A549 (cell line): ENCODE data around the gene AMBN.

Source experiments
- BHLHE40 ChIP-seq: IDR thresholded peaks from 2 replicates; pipeline ENCODE4 v1.6.1; 2012; ENCODE audit warnings: low read depth, low read length, inconsistent platforms
- CBX2 ChIP-seq: fragments of 200-600 bp; sonication (generic); IDR thresholded peaks from 2 replicates; pipeline ENCODE4 v1.6.1; 2016; ENCODE audit warnings: low read depth, mild to moderate bottlenecking, borderline replicate concordance
- KDM1A ChIP-seq: fragments of 200-600 bp; sonication (generic); IDR thresholded peaks from 2 replicates; pipeline ENCODE4 v1.6.1; 2016; ENCODE audit warnings: low read depth, mild to moderate bottlenecking
- MAFK ChIP-seq: fragments of 450-650 bp; IDR thresholded peaks from 2 replicates; pipeline ENCODE4 v1.6.1; 2014; ENCODE audit not compliant: partially characterized antibody
- POLR2A ChIP-seq: IDR thresholded peaks from 2 replicates; pipeline ENCODE4 v1.6.1; 2012; ENCODE audit warnings: mild to moderate bottlenecking, low read length
- TP53 ChIP-seq: fragments of 250-450 bp; sonication (Bioruptor Pico); IDR thresholded peaks from 2 replicates; pipeline ENCODE4 v1.5.0; 2021; ENCODE audit warnings: mild to moderate bottlenecking, moderate library complexity
- TF ChIP-seq, protein P1 (sequence below): fragments of >200 bp; sonication (Bioruptor Twin); formaldehyde crosslinking; IDR thresholded peaks from 3 replicates; pipeline ENCODE4 v1.5.1; 2016

DNA sequence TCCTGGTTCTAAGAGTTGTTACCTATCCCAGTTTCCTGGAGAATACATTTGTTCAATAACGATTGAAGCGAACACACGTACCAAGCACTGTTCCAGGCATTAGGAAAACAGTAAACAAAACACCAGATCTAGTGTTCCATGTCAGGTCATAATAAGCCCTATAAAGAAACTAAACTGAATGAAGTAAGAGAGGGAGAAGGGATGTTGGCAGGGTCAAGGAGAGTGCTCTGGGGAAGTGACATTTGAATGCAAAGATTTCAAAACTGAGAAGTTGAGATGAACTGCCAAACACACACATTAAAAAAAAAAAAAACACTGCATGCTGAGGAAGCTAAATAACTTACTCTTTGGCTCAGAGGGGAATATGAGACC is 22.1 kb downstream of the AMBN start:
- TF ChIP-seq BHLHE40 (no peak), KDM1A (no peak), POLR2A (no peak), TP53 (CRISPR knock-in tag) (no peak), CBX2 (no peak), MAFK (no peak)
- TF ChIP-seq, protein P1, sequence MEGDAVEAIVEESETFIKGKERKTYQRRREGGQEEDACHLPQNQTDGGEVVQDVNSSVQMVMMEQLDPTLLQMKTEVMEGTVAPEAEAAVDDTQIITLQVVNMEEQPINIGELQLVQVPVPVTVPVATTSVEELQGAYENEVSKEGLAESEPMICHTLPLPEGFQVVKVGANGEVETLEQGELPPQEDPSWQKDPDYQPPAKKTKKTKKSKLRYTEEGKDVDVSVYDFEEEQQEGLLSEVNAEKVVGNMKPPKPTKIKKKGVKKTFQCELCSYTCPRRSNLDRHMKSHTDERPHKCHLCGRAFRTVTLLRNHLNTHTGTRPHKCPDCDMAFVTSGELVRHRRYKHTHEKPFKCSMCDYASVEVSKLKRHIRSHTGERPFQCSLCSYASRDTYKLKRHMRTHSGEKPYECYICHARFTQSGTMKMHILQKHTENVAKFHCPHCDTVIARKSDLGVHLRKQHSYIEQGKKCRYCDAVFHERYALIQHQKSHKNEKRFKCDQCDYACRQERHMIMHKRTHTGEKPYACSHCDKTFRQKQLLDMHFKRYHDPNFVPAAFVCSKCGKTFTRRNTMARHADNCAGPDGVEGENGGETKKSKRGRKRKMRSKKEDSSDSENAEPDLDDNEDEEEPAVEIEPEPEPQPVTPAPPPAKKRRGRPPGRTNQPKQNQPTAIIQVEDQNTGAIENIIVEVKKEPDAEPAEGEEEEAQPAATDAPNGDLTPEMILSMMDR = no peak
